ENCODE data around the gene ZNF746. TPM values are rescaled to one million over a fixed set of nuclear protein-coding genes. Genes with fewer than 3 reads are reported as not detected.
"Not testable (repeated sequence)": the region's sequence is repeated elsewhere in the genome, so short reads cannot be mapped to it uniquely, and the experiment has no call there.

ZNF746 gene
- total RNA-seq, 2 experiments from 2014 or later, result 18.3 to 19.2 TPM

- ChIA-PET CTCF (interaction anchor here (2.8 kb wide), 1 partner anchor 40 kb away, joined by 10 read pairs; no protein-coding TSS in a partner anchor), POLR2A (no interaction called here)
Measured at GRCh38 chr7:149462101-149462520, 35.5 kb downstream of the ZNF746 start.

DNA sequence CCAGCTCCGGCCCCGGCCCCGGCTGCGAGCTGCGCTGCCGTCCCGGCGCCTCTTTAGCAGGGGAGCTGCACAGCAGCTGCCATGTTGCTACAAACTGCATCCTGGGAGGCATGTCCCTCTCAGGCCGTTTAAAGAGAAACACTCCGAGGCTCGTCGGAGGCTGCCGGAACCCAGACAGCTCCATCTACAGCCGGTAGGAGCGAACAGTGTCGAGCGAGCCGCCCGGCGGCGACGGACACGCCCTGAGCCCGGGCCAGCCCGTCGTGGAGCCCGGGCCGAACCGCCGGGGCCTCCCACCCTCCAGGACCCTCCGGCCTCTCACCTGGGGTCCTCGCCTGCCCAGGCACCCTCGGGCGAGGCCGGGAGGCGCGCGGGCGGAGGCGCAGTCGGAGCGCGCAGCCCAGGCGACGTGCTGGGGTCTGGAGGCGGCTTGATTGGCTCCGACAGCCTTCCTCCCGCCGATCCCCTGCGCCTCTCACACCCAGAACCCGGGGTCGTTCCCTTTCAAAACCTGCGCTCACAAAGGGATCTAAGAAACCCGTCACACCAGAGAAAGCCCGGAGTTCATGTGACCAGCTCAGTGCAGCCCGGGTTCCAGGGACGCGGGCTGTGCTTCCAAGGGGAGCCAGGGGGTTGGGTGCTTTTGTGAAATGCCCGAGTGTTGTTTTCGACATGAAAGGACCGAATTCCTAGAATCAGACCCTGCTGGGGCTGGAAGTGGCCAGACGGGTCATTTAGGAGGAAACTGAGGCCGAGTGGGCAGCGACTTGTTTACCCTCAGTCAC lies 36.9 kb downstream of the ZNF746 start, which contains the start of gene ZNF777:
Gene ZNF777 (minus strand): TSS at position 570 of the 785 bp plus-strand sequence. CDS start 5,040 bp downstream, outside the sequence.
- CTCF ChIA-PET, result interaction anchor here (0.9 to 2.8 kb wide), 3 partner anchors 35 to 199 kb away, joined by 3 to 10 read pairs (median 3); partner anchors contain the start of gene ZNF783
- POLR2A ChIA-PET, result interaction anchor here (0.7 to 1.0 kb wide), 3 partner anchors 39 to 164 kb away, joined by 3 read pairs; no protein-coding TSS in a partner anchor

DNA sequence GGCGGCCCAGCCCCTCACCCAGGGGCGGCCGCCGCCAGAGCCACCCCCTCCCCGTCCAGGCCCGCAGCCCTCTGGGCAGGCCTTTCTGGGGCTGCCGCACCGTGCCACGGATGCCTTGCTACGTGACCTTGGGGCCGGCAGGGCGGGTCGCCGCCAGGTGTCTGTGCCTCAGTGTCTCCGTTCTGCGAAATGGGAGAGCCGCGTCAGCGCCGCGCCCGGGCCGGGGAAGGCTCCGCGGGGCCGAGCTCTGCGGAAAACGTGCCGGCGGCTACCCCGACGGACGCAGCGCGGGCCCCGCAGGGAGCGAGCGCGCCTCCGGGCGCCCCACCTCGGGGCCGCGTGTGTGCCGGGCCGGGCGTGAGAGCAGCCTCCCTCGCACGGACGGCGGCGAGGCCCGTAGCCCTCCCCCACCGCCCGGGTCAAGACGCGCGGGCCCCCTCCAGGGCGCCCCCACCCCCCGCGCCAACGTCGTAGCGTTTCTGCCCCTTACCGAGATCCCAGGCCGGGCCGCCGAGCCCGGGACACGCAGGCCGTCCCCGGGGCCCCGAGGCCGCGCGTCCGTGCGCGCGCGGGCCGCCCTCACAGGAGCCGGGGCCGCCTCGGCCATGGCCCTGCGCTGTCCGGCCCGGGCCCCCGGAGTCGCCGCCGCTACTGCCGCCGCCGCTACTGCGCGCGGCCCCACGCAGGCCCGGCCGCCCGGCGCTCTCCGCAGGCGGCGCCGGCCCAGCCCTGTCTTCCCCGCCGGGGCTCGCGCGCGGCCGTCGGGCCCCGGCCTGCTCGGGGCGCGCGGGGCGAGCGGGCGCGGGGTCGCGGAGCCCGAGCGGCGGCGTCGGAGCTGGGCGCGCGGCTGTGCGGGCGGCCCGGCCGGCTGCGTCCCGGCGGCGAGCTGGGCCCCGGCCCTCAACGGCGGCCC lies 37.8 kb downstream of the ZNF746 start:
- ChIA-PET POLR2A (interaction anchor here (0.9 to 1.2 kb wide), 3 partner anchors 37 to 165 kb away, joined by 3 read pairs; no protein-coding TSS in a partner anchor), CTCF (interaction anchor here (0.6 to 2.8 kb wide), 5 partner anchors 34 to 198 kb away, joined by 3 to 10 read pairs (median 4); partner anchors contain the start of gene ZNF783)

DNA sequence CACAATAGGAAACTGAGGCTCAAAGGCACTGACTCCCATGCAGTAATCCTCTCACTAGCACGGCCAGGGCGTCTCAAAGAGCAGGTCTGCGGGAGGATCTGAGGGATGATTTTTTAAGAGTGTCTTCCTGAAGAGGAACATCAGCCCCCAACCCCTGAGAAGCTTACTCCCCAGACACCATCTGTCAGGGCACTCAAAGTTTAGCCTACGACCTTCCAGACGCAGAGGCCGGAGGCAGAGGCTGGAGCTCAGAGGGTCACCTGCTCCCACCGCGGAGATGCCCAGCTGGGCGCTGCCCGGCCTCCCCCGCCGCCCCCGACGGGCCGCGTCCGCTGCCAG lies 38.4 kb downstream of the ZNF746 start:
- ChIA-PET POLR2A (interaction anchor here (1.2 kb wide), 1 partner anchor 36 kb away, joined by 3 read pairs; no protein-coding TSS in a partner anchor), CTCF (interaction anchor here (0.6 to 1.7 kb wide), 3 partner anchors 13 to 148 kb away, joined by 4 to 7 read pairs (median 6); no protein-coding TSS in a partner anchor)

- ChIA-PET CTCF (interaction anchor here (0.5 to 1.7 kb wide), 3 partner anchors 12 to 77 kb away, joined by 3 to 7 read pairs (median 6); no protein-coding TSS in a partner anchor), POLR2A (no interaction called here)
Measured at GRCh38 chr7:149458235-149458634, 39.4 kb downstream of the ZNF746 start.

- ChIA-PET POLR2A (no interaction called here), CTCF (interaction anchor here (0.5 to 1.6 kb wide), 2 partner anchors 12 to 78 kb away, joined by 3 to 6 read pairs; no protein-coding TSS in a partner anchor)
Measured at GRCh38 chr7:149457766-149458165, 39.8 kb downstream of the ZNF746 start.

DNA sequence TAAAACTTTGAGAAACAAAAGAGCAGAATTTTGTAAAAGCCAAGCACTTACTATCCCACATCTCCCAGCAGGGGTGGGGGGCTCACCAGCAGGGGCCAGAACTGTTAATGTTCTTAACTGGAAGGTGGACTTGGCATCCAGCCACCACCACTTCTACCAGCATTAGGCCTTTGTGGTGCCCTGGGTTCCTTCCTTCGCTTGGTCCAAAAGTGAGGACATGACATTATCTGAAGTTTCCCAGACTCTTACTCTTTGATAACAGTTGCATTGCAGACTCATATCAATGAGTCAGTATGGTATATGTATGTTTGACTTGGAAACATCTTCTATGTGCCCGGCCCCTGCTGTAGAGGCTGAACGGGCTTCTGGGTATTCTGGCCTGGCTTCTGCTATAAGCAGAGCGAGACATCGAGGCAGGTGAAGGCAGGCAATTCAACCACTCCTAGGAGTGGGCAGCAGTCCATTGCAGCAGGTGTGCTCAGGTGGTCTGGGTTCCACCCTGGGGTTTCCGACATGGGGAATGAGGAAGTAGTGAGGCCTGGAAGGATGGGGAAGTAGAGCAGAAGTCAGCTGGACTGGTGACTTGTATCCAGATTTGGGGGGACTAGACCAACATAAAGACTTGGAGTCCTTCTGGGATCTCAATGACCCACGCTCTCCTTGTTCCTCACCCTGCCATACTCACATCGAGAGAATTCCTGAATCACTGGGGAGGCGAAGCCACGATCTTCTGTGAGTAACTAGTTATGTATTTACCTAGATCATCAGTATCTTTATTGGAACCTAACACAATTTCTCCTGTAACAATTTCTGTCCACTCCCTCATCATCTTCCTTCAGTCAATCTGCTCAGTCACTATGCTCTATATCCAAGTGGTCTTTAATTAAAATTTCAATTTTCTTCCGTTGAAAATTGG lies 40.8 kb downstream of the ZNF746 start:
- ChIA-PET POLR2A (no interaction called here), CTCF (no interaction called here)

DNA sequence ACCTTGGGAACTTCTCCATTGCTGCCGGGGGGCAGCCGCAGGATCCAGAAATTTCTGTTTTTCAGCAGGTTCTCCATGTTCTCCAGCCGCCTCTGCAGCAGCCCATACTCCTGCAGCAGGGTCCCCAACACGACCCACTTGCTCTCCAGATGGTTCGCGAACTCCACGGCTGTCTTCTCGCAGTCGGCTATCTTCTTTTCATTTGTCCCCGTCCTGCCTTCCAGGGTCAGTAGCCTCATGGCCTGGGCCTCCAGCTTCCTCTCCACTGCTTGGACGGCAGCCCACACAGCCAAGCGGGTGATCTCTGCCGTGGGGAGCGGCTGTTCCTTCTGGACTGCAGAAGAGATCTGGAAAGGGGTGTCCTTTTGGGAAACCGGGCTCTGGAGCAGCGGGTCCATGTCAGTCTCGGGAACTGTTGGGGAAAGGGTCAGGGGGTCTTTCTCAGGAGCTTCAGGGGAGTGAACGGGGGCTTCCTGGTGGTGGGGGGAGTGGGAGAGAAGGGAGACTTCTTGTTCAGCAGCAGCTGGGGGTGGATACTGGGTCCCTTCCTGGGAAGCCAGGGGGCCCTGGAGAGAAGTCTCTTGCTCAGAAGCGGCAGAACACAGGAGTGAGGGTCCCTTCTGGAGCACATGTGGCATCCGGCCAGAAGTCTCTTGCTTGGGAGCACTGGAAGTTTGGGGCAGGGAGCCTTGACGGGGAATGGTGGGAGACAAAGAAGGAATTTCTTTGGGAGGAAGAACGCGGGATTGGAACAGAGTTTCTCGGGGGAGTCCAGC lies 42.2 kb downstream of the ZNF746 start:
- ChIA-PET CTCF (no interaction called here), POLR2A (no interaction called here)

GRCh38 chr7:149454750-149455149 lies 42.9 kb downstream of the ZNF746 start:
- ChIA-PET CTCF (interaction anchor here (0.6 kb wide), 1 partner anchor 407 kb away, joined by 4 read pairs; no protein-coding TSS in a partner anchor), POLR2A (no interaction called here)

GRCh38 chr7:149454006-149454405 lies 43.6 kb downstream of the ZNF746 start:
- CTCF ChIA-PET, result interaction anchor here (0.6 kb wide), 1 partner anchor 406 kb away, joined by 4 read pairs; no protein-coding TSS in a partner anchor

DNA sequence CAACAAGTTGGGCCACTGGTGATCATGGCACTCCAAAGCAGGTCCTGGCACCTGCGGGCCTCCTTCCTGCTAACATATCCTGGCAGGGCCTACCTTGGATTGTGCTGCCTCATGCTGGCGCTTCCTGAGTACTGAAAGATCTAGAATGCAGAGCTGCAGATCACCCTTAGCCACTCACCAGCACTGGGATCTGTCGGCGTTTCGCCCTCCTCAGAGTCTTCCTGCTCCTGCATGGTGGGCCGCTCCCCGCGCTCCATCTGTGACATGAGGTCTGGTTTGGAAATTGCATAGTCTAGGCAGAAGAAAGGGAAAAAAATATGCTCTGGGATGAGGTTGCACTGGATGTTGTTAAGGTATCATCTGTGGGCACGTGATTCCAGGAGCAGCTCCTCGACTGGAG lies 46.8 kb downstream of the ZNF746 start:
- ChIA-PET POLR2A (no interaction called here), CTCF (no interaction called here)

More at GRCh38 chr7:149454006-149454405, 43.6 kb downstream of the ZNF746 start:
- POLR2A ChIA-PET, result no interaction called here

DNA sequence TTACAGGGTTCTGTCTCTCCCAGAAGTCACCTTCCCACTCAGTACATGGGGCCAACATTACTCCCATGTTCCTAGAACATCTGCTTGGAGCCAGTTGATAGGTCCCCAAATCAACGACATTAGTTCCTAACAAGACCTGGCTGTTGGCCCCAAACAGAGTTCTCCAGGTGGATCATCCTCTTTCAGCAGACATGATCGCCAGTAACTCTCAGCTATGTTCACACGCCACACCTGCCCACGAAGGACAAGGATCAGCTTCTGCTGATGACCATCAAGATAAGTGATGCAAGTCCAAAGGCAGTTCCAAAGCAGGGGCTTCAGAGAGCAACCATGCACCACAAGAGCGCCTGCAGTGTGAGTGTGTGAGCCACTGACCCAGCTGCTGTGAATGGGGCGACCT lies 47.7 kb downstream of the ZNF746 start:
- POLR2A ChIA-PET, result no interaction called here
- CTCF ChIA-PET, result no interaction called here

GRCh38 chr7:149448961-149449360 lies 48.6 kb downstream of the ZNF746 start:
- ChIA-PET POLR2A (no interaction called here), CTCF (no interaction called here)

DNA sequence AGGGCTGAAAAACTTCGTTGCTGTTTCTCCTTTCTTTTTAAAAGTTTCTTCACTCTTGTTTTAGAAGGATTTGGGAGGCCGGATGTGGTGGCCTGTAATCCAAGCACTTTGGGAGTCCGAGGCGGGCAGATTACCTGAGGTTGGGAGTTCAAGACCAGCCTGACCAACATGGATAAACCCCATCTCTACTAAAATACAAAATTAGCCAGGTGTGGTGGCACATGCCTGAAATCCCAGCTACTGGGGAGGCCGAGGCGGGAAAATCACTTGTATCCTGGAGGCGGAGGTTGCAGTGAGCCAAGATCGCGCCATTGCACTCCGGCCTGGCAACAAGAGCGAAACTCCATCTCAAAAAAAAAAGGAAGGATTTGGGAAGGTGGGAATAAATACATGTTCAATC lies 51.6 kb downstream of the ZNF746 start:
- POLR2A ChIA-PET, result not testable (repeated sequence)
- CTCF ChIA-PET, result interaction anchor here (1.4 kb wide), 1 partner anchor 12 kb away, joined by 6 read pairs; no protein-coding TSS in a partner anchor

GRCh38 chr7:149444287-149444686 lies 53.3 kb downstream of the ZNF746 start:
- ChIA-PET POLR2A (no interaction called here), CTCF (no interaction called here)

DNA sequence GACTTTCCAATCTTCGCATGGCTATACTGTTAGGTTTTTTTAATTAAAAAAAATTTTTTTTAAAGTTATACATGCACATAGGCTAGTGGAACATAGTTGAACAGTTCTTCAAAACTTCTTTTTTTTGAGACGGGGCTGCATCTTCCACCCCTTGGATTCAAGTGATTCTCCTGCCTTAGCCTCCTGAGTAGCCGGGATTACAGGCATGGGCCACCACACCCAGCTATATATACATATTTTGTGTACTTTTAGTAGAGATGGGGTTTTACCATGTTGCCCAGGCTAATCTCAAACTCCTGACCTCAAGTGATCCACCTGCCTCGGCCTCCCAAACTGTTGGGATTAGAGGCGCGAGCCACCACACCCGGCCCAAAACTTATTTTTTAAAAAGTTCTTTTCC lies 54.1 kb downstream of the ZNF746 start:
- POLR2A ChIA-PET, result no interaction called here
- CTCF ChIA-PET, result no interaction called here

DNA sequence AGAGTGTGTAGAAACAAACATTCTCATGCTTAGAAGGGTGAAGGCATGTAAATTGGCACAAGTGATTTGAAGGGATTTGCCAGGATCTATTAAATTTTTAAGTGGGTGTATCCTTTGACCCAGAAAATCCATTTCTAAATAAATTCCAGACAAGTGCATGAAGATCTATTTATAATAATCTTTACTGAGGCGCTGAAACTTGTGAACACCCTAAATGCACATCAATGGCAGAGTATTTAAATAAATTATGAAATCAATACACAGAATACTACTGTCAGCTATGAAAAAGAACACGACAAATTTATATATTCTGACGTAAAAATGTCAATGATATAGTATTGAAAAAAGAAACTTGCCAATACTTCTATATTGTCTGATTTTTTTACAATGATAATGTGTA lies 54.7 kb downstream of the ZNF746 start:
- POLR2A ChIA-PET, result no interaction called here
- CTCF ChIA-PET, result no interaction called here

- ChIA-PET CTCF (interaction anchor here (1.0 to 1.2 kb wide), 2 partner anchors 17 to 184 kb away, joined by 3 to 4 read pairs; no protein-coding TSS in a partner anchor), POLR2A (no interaction called here)
Measured at GRCh38 chr7:149440222-149440621, 57.4 kb downstream of the ZNF746 start.

Measured in activated CD8-positive, alpha-beta memory T cell treated with anti-CD3 and anti-CD28 coated beads for 36 hours (primary cell).